SW480 (cell line): ENCODE measurements around the gene CCDC38.

ENCODE experiments used
- DNase-seq: peaks from one replicate; pipeline ENCODE4 v3.0.0-alpha.2; 2016; ENCODE audit warnings: low spot score

Gene CCDC38

GRCh38 chr12:95836185-95836609, 106.2 kb downstream of the CCDC38 start:
- DNase-seq: no peak

DNA sequence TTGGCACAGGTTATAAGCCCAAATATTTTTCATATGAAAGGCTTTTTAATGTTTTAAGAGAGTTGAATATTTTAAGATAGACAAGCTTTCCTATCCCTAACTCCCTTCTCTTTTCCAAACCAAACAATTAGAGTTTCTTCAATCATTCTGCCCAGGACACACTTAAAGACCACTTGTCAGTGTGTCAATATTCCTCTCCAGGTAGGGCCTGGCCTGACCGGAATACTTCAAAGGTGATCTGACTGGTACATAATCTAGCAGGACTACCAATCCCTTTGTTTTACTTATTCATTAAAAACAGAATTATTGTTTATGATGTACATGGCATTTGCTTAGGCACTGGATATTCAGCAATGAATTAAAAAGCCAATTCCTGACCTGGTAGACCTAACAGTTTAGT, 107.8 kb downstream of the CCDC38 start:
- DNase-seq: no peak

- no peak for DNase-seq
Observed at GRCh38 chr12:95830335-95831089, 111.9 kb downstream of the CCDC38 start.

DNA sequence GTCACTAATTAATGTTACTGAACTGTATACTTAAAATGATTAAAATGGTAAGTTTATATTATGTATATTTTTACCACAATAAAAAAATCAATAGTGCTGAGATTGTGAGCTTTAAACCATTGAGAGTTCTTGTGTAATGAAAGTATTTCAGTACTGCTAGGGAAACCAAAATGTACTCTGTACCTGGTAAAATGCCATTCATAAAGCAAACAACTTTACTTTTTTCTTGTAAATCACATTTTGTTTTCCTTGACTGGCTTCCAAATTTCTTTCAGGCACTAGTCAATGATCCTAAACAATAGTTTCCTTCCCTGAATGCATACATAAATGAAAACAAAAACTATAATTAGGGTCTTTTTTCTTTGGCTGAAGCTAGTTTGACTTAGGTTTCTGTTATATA, 113.0 kb downstream of the CCDC38 start:
- no peak for DNase-seq

GRCh38 chr12:95820096-95820703, 122.2 kb downstream of the CCDC38 start:
- peak; percentile 41 for DNase-seq
